A375 (cell line): Measurements from ENCODE around the gene CLIC3. TPM values are rescaled to one million over a fixed set of nuclear protein-coding genes. Genes with fewer than 3 reads are reported as not detected.

ENCODE experiments used
- total RNA-seq: library from RNA; depleted of rRNA; stranded (reverse); fragments of >200 nt; shearing (Covaris generic); gene quantifications from 2 replicates; pipeline ENCODE4 v1.2.3, GENCODE V29; 2014; rRNA removed

Gene CLIC3, protein sequence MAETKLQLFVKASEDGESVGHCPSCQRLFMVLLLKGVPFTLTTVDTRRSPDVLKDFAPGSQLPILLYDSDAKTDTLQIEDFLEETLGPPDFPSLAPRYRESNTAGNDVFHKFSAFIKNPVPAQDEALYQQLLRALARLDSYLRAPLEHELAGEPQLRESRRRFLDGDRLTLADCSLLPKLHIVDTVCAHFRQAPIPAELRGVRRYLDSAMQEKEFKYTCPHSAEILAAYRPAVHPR
- total RNA-seq = 0.19 TPM in 1 of 2 replicates, not detected in the other

DNA sequence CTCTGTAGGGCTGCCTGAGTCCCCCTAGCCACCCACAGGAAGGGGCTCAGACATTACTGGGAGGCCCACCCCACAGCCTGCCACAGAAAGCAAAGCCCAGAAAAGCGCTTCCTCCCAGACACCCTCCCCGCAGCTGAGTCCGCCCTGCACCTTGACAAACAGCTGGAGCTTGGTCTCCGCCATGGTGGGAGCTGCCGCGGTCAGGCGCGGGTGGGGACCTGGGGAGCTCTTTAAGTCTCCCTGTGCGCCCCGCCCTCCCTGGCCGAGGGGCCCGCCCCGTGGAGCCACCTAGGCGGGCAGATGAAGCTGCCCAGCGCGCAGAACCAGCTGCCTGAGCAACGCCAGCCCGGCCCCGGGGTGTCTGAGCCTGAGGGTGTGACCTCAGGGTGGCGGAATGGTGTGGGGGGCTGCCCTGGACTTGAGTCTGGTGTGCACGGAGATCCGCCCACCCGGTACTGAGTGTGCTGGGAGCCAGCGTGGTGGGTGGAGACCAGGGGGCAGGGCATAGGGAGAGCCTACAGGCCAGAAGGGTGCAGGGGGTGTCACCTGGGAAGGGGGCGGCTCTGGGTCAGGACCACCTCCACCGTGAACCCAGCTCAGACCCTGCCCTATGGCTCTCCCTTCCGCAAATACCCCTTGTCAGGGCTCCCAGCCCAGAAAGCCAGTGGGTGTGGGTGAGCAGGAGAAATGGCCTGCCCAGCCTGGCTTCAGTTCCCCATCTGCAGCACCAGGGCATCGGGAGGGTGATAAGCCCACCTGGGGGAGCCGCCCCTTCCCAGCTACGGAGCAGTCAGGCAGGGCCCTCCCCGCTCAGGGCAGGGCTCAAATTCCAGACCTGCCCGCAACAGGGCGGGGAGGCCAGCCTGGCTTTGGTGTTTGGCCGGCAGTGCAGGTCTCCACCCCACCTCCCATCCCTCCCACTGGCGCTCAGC is at the start of gene CLIC3:
Gene CLIC3 (minus strand): TSS at position 208 of the 932 bp plus-strand sequence. CDS start 25 bp downstream, at position 183.

DNA sequence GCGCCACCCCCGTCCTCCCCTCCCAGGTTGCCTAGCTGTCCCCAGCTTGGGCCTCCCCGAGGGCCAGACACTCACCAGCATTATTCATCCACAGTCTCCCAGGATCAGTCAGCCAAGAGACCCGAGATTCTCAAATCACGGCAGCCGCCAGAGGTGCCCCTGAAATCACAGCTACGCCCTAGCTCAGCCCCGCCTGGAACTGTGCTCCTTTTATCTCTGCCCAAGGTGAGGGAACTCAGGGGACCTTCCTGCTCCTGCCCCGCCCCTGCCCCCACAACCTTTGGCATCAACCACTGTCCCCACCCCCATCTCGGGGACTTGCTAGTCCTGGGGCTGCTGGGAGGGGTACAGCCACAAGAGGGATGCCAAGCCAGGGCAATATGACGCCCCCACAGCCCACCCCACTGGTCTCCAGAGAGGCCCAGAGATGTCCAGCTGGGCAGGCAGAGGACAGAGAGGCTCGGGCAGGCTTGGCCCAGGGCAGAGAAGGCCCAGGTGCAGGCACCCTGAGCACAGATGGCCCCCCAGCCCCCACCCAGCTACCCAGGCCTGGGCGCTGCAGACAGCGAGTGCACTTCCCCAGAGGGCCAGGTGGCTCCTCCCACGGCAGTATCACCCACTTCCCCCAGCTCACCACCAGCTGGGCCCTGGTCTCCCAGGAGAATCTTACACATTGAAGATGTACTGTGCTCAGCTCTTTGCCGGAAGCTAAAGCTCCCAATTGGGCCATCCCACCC is 35.7 kb upstream of the CLIC3 start, which contains the start of gene FUT7:
Gene FUT7 (minus strand): TSS at position 185 of the 737 bp plus-strand sequence. CDS start 97 bp downstream, at position 88.

GRCh38 chr9:137027369-137028262 is 31.2 kb upstream of the CLIC3 start, which contains the start of gene ABCA2:
ABCA2 (minus strand) TSS chr9:137028237; CDS start chr9:137028140, 97 bp downstream.

DNA sequence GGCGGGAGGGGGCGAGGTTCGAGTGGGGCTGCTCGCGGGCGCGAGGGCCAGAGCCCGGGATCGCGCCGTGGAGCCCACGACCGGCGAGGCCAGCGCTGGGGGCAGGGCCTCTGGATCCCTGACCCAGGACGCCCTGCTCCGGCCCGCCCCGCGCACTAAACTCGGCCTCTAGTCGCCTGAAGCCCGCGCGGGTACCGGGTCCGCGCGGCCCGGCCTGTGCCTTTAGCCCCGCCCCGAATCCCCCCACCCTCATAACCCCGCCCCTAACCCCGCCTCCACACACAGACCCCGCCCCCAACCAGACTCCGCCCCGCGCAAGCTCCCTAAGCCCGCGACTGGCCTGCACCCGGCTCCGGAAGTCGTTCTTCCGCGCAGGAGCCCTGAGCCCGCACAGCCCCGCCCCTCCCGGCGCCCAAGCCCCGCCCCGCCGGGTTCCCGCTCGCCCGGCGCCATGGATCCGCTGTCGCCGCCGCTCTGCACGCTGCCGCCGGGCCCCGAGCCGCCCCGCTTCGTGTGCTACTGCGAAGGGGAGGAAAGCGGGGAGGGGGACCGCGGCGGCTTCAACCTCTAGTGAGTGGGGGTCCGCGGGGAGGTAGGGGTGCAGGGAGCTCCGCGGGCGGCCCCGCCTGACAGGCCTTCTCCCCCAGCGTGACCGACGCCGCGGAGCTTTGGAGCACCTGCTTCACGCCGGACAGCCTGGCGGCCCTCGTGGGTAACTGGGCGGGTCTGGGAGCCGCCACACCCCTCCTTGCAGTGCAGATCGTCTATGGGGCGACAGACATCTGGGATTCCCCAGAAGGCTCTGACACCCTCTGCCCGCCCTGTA is 4.2 kb downstream of the CLIC3 start, which contains the start of gene PAXX:
Gene PAXX (plus strand): TSS at position 430 of the 826 bp plus-strand sequence. CDS start 22 bp downstream, at position 452.

DNA sequence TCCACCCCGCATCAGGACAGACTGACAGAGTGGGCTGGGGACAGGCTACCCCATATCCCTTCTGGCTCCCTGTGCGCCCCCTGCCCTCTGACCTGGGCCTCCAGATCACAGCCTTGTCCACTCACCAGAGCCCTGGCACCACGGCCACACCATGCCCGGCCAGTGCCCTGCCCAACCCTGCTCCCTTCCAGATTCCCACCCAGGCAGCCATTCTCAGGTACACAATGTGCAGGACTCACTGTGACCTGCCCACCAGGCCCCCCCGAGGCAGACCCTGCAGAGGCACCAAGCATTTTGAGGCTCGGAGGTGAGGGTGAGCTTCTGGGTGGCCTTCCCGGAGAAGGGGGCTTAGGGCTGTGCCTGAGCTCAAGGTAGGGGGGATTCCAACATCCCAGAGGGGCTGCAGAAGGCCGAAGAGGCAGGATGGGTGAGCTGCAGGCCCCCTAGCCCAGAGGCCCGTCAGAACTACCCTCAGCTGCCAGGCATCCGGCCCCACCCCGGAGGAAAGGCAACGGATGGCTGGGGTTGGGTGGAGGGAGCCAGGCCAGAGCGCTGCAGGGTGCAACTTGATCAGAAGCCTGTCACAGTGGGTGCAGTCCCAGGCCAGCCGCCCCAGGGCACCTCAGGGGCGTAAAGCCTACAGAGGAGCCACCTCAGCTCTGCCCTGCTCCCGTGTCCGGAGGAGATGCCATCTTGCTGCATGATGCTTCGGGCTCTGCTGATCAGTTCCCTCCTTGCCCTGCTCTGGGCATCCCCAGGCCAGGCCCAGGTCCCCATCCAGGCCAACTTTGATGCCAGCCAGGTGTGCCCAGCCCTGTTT is 13.9 kb downstream of the CLIC3 start, which contains the start of gene LCNL1:
Gene LCNL1 (plus strand): TSS at position 762 of the 820 bp plus-strand sequence. CDS start 594 bp downstream, outside the sequence.

DNA sequence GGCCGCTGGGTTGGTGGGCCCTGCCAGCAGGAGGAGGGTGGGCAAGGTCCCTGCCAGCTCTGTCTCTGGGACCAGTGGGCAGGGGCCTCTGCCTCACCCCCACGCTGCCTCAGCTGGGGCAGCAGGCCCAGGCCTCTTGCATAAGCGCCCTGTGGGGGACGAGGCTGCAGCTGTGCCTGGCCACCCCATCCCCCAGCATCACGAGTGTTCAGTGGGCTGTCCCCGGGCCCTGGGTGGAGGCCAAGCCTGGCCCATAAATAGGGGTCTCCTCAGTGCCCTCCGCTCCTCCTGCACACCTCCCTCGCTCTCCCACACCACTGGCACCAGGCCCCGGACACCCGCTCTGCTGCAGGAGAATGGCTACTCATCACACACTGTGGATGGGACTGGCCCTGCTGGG is 19.1 kb downstream of the CLIC3 start, which contains the start of gene PTGDS:
Gene PTGDS (plus strand): TSS at position 282 of the 400 bp plus-strand sequence. CDS start 75 bp downstream, at position 357.

DNA sequence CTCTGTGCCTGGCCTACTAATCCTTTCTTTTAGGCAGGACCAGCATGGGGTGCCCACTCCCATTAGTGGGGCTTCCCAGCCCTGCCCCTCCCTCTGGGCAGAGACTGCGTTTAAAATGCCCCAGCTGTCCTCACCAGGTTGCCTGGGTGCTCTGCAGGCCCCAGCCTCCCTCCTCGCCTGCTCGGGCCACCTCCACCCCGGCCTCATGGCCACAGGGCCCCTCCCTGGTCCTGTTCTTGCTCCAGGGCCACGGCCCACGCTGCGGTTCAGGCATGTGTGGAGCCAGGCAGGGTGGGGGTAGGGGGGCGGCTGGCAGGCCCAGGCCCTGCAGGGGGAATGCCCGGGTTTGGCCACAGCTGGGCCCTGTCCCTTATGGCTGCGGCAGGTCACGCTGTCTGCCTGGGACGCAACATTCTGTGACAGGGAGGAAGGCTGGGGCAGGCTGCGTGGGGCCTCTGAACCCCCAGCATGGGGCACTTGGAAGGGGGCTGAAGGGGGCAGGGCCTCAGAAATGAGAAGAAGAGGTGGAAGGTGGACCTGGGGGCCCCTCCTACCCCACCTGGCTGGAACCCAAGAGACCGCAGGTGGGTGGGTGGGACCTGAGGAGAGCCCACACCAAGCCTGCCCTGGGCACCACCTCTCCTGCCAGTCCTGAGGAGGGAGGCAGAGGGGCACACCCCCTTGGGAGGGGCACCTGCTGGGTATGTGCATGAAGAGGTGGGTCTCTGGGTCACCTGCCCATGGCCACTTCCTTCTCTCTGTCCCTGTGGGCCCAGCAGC is 44.6 kb downstream of the CLIC3 start, which contains the start of gene LCN12:
Gene LCN12 (plus strand): TSS at position 733 of the 780 bp plus-strand sequence. CDS start 55 bp downstream, outside the sequence.

Other genes starting within 250 kb of the CLIC3 start
- gene LCN6, start 248.0 kb downstream of the CLIC3 start, total RNA-seq = not detected in 2 replicates
- gene LCN8, start 238.3 kb downstream of the CLIC3 start, total RNA-seq = not detected in 2 replicates
- not detected in 2 replicates for gene LCN15, start 232.1 kb downstream of the CLIC3 start, total RNA-seq
- 97.1 and 113 TPM in 2 replicates for gene TMEM141, start 205.2 kb downstream of the CLIC3 start, total RNA-seq
- gene CCDC183, start 200.2 kb downstream of the CLIC3 start, total RNA-seq = 0.13 TPM in 1 of 2 replicates, not detected in the other
- 57.9 and 69.5 TPM in 2 replicates for gene RABL6, start 188.6 kb downstream of the CLIC3 start, total RNA-seq
- 3.0 and 4.7 TPM in 2 replicates for gene AJM1, start 154.1 kb downstream of the CLIC3 start, total RNA-seq
- gene PHPT1, start 147.2 kb downstream of the CLIC3 start, total RNA-seq = 153 and 181 TPM in 2 replicates
- 3.6 TPM in 2 replicates for gene MAMDC4, start 144.2 kb downstream of the CLIC3 start, total RNA-seq
- gene EDF1, start 130.3 kb downstream of the CLIC3 start, total RNA-seq = 542 and 544 TPM in 2 replicates
- gene TRAF2, start 110.1 kb downstream of the CLIC3 start, total RNA-seq = 17.4 and 23.1 TPM in 2 replicates
- 108 and 131 TPM in 2 replicates for gene FBXW5, start 51.8 kb downstream of the CLIC3 start, total RNA-seq
- not detected in 2 replicates for gene C8G, start 51.3 kb downstream of the CLIC3 start, total RNA-seq
- gene LCN12, start 44.3 kb downstream of the CLIC3 start, total RNA-seq = 1.1 TPM in 1 of 2 replicates, not detected in the other
- 1.4 TPM in 1 of 2 replicates, not detected in the other for gene PTGDS, start 19.1 kb downstream of the CLIC3 start, total RNA-seq
- gene LCNL1, start 13.6 kb downstream of the CLIC3 start, total RNA-seq = not detected in 2 replicates
- gene PAXX, start 4.1 kb downstream of the CLIC3 start, total RNA-seq = 93.9 and 103 TPM in 2 replicates
- 14.3 and 21.6 TPM in 2 replicates for gene ABCA2, start 31.7 kb upstream of the CLIC3 start, total RNA-seq
- not detected in 2 replicates for gene FUT7, start 35.5 kb upstream of the CLIC3 start, total RNA-seq
- gene NPDC1, start 49.6 kb upstream of the CLIC3 start, total RNA-seq = 20.1 and 25.3 TPM in 2 replicates
- gene ENTPD2, start 57.5 kb upstream of the CLIC3 start, total RNA-seq = not detected in 2 replicates
- 26.8 and 28.7 TPM in 2 replicates for gene SAPCD2, start 74.0 kb upstream of the CLIC3 start, total RNA-seq
- 4.7 and 4.8 TPM in 2 replicates for gene UAP1L1, start 80.9 kb upstream of the CLIC3 start, total RNA-seq
- gene MAN1B1, start 90.4 kb upstream of the CLIC3 start, total RNA-seq = 56.8 and 72.2 TPM in 2 replicates
- gene DPP7, start 118.2 kb upstream of the CLIC3 start, total RNA-seq = 111 and 150 TPM in 2 replicates
- gene GRIN1, start 142.6 kb upstream of the CLIC3 start, total RNA-seq = not detected in 2 replicates
- not detected in 2 replicates for gene LRRC26, start 173.5 kb upstream of the CLIC3 start, total RNA-seq
- gene TMEM210, start 175.5 kb upstream of the CLIC3 start, total RNA-seq = not detected in 2 replicates
- 26.1 and 32.6 TPM in 2 replicates for gene ANAPC2, start 192.0 kb upstream of the CLIC3 start, total RNA-seq
- 111 and 115 TPM in 2 replicates for gene SSNA1, start 192.1 kb upstream of the CLIC3 start, total RNA-seq
- gene TPRN, start 204.2 kb upstream of the CLIC3 start, total RNA-seq = 14.6 and 16.1 TPM in 2 replicates
- 39.9 and 43.5 TPM in 2 replicates for gene TMEM203, start 209.1 kb upstream of the CLIC3 start, total RNA-seq
- 19.3 and 30.1 TPM in 2 replicates for gene NDOR1, start 209.1 kb upstream of the CLIC3 start, total RNA-seq
- gene RNF208, start 225.7 kb upstream of the CLIC3 start, total RNA-seq = 0.61 and 1.5 TPM in 2 replicates
- gene CYSRT1, start 228.6 kb upstream of the CLIC3 start, total RNA-seq = 0.29 and 0.98 TPM in 2 replicates
- gene RNF224, start 230.9 kb upstream of the CLIC3 start, total RNA-seq = 0.05 and 0.94 TPM in 2 replicates
- not detected in 2 replicates for gene SLC34A3, start 234.3 kb upstream of the CLIC3 start, total RNA-seq
- 287 and 331 TPM in 2 replicates for gene TUBB4B, start 244.7 kb upstream of the CLIC3 start, total RNA-seq